HUES6 (cell line): Measurements from ENCODE around the gene C5AR2.

Experiments used
- H3K27ac ChIP-seq: 2 replicates; pipeline ENCODE4 v1.7.0; 2013; ENCODE audit warnings: low read depth, mild to moderate bottlenecking, low read length, inconsistent platforms
- H3K27me3 ChIP-seq: 2 replicates; pipeline ENCODE4 v1.6.1; 2013; ENCODE audit warnings: low read length; ENCODE audit not compliant: control insufficient read depth, insufficient read depth
- H3K36me3 ChIP-seq: 2 replicates; pipeline ENCODE4 v1.6.1; 2013; ENCODE audit warnings: low read length; ENCODE audit not compliant: control insufficient read depth, insufficient read depth
- H3K4me1 ChIP-seq: 2 replicates; pipeline ENCODE4 v1.6.1; 2013; ENCODE audit warnings: low read length; ENCODE audit not compliant: control insufficient read depth, insufficient read depth
- H3K4me3 ChIP-seq: 2 replicates; pipeline ENCODE4 v1.5.1; 2013; ENCODE audit warnings: low read depth, low read length
- H3K9ac ChIP-seq: one replicate; pipeline ENCODE4 v1.6.1; 2013; ENCODE audit warnings: mild to moderate bottlenecking, low read length
- H3K9me3 ChIP-seq: 2 replicates; pipeline ENCODE4 v1.6.1; 2013; ENCODE audit warnings: low read depth, low read length; ENCODE audit not compliant: control insufficient read depth, insufficient read depth

The C5AR2 gene

GRCh38 chr19:47310323-47310722 is 21.7 kb upstream of the C5AR2 start:
- H3K4me3 ChIP-seq = no peak overlapping the region
- no peaks in the 10 kb centered on the region for H3K4me1 ChIP-seq
- no peaks in the 10 kb centered on the region for H3K36me3 ChIP-seq
- H3K27ac ChIP-seq = no peak overlapping the region
- no peaks in the 10 kb centered on the region for H3K9me3 ChIP-seq
- no peaks in the 10 kb centered on the region for H3K27me3 ChIP-seq
- no peak overlapping the region for H3K9ac ChIP-seq

- Histone ChIP-seq H3K27ac (no peak overlapping the region), H3K27me3 (no peaks in the 10 kb centered on the region), H3K36me3 (no peaks in the 10 kb centered on the region), H3K9me3 (no peaks in the 10 kb centered on the region), H3K9ac (no peak overlapping the region), H3K4me1 (peaks cover 2% of the 10 kb centered on the region; the same call in 1 of the 2 replicates), H3K4me3 (no peak overlapping the region)
Measured at GRCh38 chr19:47310819-47311218, 21.2 kb upstream of the C5AR2 start.

- Histone ChIP-seq H3K27ac (no peak overlapping the region), H3K4me1 (peaks cover 2% of the 10 kb centered on the region; the same call in 1 of the 2 replicates), H3K4me3 (no peak overlapping the region), H3K9me3 (no peaks in the 10 kb centered on the region), H3K9ac (no peak overlapping the region), H3K36me3 (no peaks in the 10 kb centered on the region), H3K27me3 (no peaks in the 10 kb centered on the region)
Measured at GRCh38 chr19:47312366-47313006, 19.5 kb upstream of the C5AR2 start.

GRCh38 chr19:47313754-47314295 is 18.1 kb upstream of the C5AR2 start:
- H3K9me3 ChIP-seq = no peaks in the 10 kb centered on the region
- no peak overlapping the region for H3K4me3 ChIP-seq
- no peak overlapping the region for H3K27ac ChIP-seq
- no peaks in the 10 kb centered on the region for H3K27me3 ChIP-seq
- no peaks in the 10 kb centered on the region for H3K36me3 ChIP-seq
- no peak overlapping the region for H3K9ac ChIP-seq
- H3K4me1 ChIP-seq = peaks cover 2% of the 10 kb centered on the region; the same call in 1 of the 2 replicates

GRCh38 chr19:47315125-47315821 is 16.7 kb upstream of the C5AR2 start:
- Histone ChIP-seq H3K9ac (no peak overlapping the region), H3K4me3 (no peak overlapping the region), H3K9me3 (no peaks in the 10 kb centered on the region), H3K4me1 (peaks cover 2% of the 10 kb centered on the region; the same call in 1 of the 2 replicates), H3K27ac (no peak overlapping the region), H3K36me3 (no peaks in the 10 kb centered on the region), H3K27me3 (no peaks in the 10 kb centered on the region)

GRCh38 chr19:47316513-47316912 is 15.5 kb upstream of the C5AR2 start:
- Histone ChIP-seq H3K36me3 (no peaks in the 10 kb centered on the region), H3K27ac (no peak overlapping the region), H3K27me3 (no peaks in the 10 kb centered on the region), H3K9me3 (no peaks in the 10 kb centered on the region), H3K4me3 (no peak overlapping the region), H3K9ac (no peak overlapping the region), H3K4me1 (peaks cover 2% of the 10 kb centered on the region; the same call in 1 of the 2 replicates)

- no peak overlapping the region for H3K9ac ChIP-seq
- H3K4me1 ChIP-seq = peaks cover 2% of the 10 kb centered on the region; the same call in 1 of the 2 replicates
- H3K4me3 ChIP-seq = no peak overlapping the region
- no peaks in the 10 kb centered on the region for H3K36me3 ChIP-seq
- H3K27me3 ChIP-seq = no peaks in the 10 kb centered on the region
- no peaks in the 10 kb centered on the region for H3K9me3 ChIP-seq
- H3K27ac ChIP-seq = no peak overlapping the region
Measured at GRCh38 chr19:47319923-47320871, 11.8 kb upstream of the C5AR2 start.

GRCh38 chr19:47321630-47322029 is 10.3 kb upstream of the C5AR2 start:
- Histone ChIP-seq H3K27me3 (no peaks in the 10 kb centered on the region), H3K9me3 (no peaks in the 10 kb centered on the region), H3K4me3 (no peak overlapping the region), H3K36me3 (no peaks in the 10 kb centered on the region), H3K4me1 (no peaks in the 10 kb centered on the region), H3K9ac (no peak overlapping the region), H3K27ac (no peak overlapping the region)

GRCh38 chr19:47322058-47322457 is 9.9 kb upstream of the C5AR2 start:
- Histone ChIP-seq H3K27me3 (no peaks in the 10 kb centered on the region), H3K4me3 (no peak overlapping the region), H3K27ac (no peak overlapping the region), H3K36me3 (no peaks in the 10 kb centered on the region), H3K9ac (no peak overlapping the region), H3K9me3 (no peaks in the 10 kb centered on the region), H3K4me1 (no peaks in the 10 kb centered on the region)

- Histone ChIP-seq H3K27ac (no peak overlapping the region), H3K9me3 (no peaks in the 10 kb centered on the region), H3K36me3 (no peaks in the 10 kb centered on the region), H3K4me3 (no peak overlapping the region), H3K4me1 (no peaks in the 10 kb centered on the region), H3K27me3 (no peaks in the 10 kb centered on the region), H3K9ac (no peak overlapping the region)
Measured at GRCh38 chr19:47323409-47323808, 8.6 kb upstream of the C5AR2 start.
